Kidney epithelial cell (primary cell): Measurements from ENCODE around the gene DMRTB1. TPM values are rescaled to one million over a fixed set of nuclear protein-coding genes. Genes with fewer than 3 reads are reported as not detected.

ENCODE experiments used
- DNase-seq: peaks from one replicate; pipeline ENCODE4 v3.0.0-alpha.2; 2010; ENCODE audit warnings: low read depth
- H3K27me3 ChIP-seq: 2 replicates; pipeline ENCODE4 v1.6.0; 2011; ENCODE audit warnings: low read length; ENCODE audit not compliant: control insufficient read depth, insufficient read depth
- H3K36me3 ChIP-seq: 2 replicates; pipeline ENCODE4 v1.5.1; 2011; ENCODE audit warnings: low read length; ENCODE audit not compliant: control insufficient read depth, insufficient read depth
- H3K4me3 ChIP-seq: 2 replicates; pipeline ENCODE4 v1.5.1; 2011; ENCODE audit warnings: low read depth, mild to moderate bottlenecking, control low read depth, low read length
- CTCF ChIP-seq: IDR thresholded peaks from 2 replicates; pipeline ENCODE4 v1.5.1; 2011; ENCODE audit warnings: mild to moderate bottlenecking, moderate library complexity, low read length, control low read depth, inconsistent platforms; ENCODE audit not compliant: insufficient read depth, poor library complexity, severe bottlenecking
- total RNA-seq: library from RNA; depleted of rRNA; stranded (reverse); fragments of >200 nt; gene quantifications from 2 replicates; pipeline ENCODE4 v1.2.3, GENCODE V29; 2015

Gene DMRTB1
- total RNA-seq, 1 donor from 2014 or later = not detected

GRCh38 chr1:53439337-53440207 is 19.6 kb upstream of the DMRTB1 start:
- Histone ChIP-seq H3K4me3 (no peak overlapping the region), H3K27me3 (no peaks in the 10 kb centered on the region), H3K36me3 (no peaks in the 10 kb centered on the region)
- no peak for TF ChIP-seq CTCF
- DNase-seq = no peak

DNA sequence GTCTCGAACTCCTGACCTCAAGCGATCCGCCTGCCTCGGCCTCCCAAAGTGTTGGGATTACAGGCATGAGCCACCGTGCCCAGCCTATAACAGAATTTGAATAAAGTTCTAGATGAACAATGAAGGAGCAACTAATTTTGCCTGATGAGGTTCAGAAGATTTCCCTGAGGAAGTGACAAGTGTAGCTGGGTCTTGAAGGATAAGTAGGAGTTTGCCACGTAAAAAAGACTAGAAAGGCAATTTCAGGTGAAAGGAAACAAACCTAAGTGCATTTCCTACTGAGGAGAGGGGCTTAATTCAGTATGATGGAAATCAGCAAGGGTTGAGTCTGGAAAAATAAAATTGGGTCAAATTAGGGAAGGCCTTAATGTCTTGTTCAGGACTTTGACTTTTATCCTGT is 18.6 kb upstream of the DMRTB1 start:
- DNase-seq = no peak
- Histone ChIP-seq H3K4me3 (no peak overlapping the region), H3K36me3 (no peaks in the 10 kb centered on the region), H3K27me3 (no peaks in the 10 kb centered on the region)
- TF ChIP-seq CTCF = no peak

DNA sequence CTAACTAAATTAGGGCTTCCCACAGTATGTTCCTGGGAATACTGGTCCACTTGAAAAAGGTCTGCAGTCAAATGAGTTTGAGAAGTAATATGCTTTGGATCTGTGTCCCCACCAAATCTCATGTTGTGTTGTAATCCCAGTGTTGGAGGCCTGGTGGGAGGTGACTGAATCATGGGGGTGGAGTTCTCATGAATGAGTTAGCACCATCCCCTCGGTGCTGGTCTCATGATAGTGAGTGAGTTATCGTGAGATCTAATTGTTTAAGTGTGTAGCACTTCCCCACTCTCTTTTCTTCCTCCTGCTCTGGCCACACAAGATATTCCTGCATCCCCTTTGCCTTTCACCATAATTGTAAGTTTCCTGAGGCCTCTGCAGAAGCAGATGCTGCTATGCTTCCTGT is 16.9 kb upstream of the DMRTB1 start:
- peak; percentile 42 for DNase-seq
- Histone ChIP-seq H3K36me3 (no peaks in the 10 kb centered on the region), H3K4me3 (no peak overlapping the region), H3K27me3 (no peaks in the 10 kb centered on the region)
- TF ChIP-seq CTCF = no peak

DNA sequence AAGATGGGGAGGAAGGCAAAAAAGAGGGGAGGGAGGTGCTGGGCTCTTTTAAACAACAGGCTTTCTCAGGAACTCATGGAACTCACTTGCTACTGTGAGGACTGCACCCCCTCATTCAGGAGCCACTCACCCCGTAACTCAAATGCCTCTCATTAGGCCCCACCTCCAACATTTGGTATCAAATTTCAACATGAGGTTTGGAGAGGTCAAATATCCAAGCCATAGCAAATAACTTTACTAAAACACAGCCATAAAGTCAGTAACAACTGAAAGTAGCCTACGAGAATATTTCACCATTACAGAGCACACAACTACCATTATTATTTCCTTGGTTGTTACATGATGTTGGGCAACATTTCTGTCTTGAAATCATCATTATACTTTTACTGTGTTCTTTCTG is 13.1 kb upstream of the DMRTB1 start:
- no peaks in the 10 kb centered on the region for H3K27me3 ChIP-seq
- no peak overlapping the region for H3K4me3 ChIP-seq
- TF ChIP-seq CTCF = no peak
- no peaks in the 10 kb centered on the region for H3K36me3 ChIP-seq
- no peak for DNase-seq

GRCh38 chr1:53447413-53447812 is 11.8 kb upstream of the DMRTB1 start:
- no peak for TF ChIP-seq CTCF
- DNase-seq = no peak
- Histone ChIP-seq H3K36me3 (no peaks in the 10 kb centered on the region), H3K27me3 (no peaks in the 10 kb centered on the region), H3K4me3 (no peak overlapping the region)

GRCh38 chr1:53448241-53448841 is 10.9 kb upstream of the DMRTB1 start:
- Histone ChIP-seq H3K4me3 (no peak overlapping the region), H3K27me3 (no peaks in the 10 kb centered on the region), H3K36me3 (no peaks in the 10 kb centered on the region)
- DNase-seq = no peak
- TF ChIP-seq CTCF = no peak
